Psoas muscle (tissue), 8 donors: ENCODE data around the gene YY1AP1. TPM values are rescaled to one million over a fixed set of nuclear protein-coding genes. Genes with fewer than 3 reads are reported as not detected.

ENCODE experiments used
- ATAC-seq, 4 donors: fragments of 200-7000 bp; cut with Tn5 transposase; one replicate each; pipeline ENCODE4 v1.9.1; 2020; ENCODE audit warnings: moderate library complexity in 3 of 4, mild to moderate bottlenecking in 2 of 4
- DNase-seq, 2 donors: peaks; one replicate each; pipeline ENCODE4 v3.0.0-alpha.2; 2020
- H3K27ac ChIP-seq: fragments of 200-600 bp; one replicate; pipeline ENCODE4 v1.8.0; 2022
- H3K27me3 ChIP-seq, 3 donors: fragments of 200-600 bp in 1 of 3; one replicate each; pipeline versions ENCODE4 v1.6.1 to v1.8.0; 2013 to 2022; ENCODE audit warnings: low read length in 2 of 3, mild to moderate bottlenecking in 2 of 3, moderate library complexity in 1 of 3; ENCODE audit not compliant: insufficient read depth in 3 of 3
- H3K36me3 ChIP-seq, 2 donors: fragments of 200-600 bp in 1 of 2; one replicate each; pipeline versions ENCODE4 v1.6.1 to v1.8.0; 2013 to 2022; ENCODE audit warnings: low read depth in 1 of 2, mild to moderate bottlenecking in 1 of 2, moderate library complexity in 1 of 2; ENCODE audit not compliant: insufficient read depth in 1 of 2
- H3K4me1 ChIP-seq: fragments of 200-600 bp; one replicate; pipeline ENCODE4 v1.8.0; 2022
- H3K4me3 ChIP-seq: fragments of 200-600 bp; one replicate; pipeline ENCODE4 v1.8.0; 2022; ENCODE audit warnings: mild to moderate bottlenecking
- H3K9me3 ChIP-seq: fragments of 200-600 bp; one replicate; pipeline ENCODE4 v1.8.0; 2022
- WGBS, 3 donors: extraction: QIAGEN DNeasy Blood & Tissue Kit; methylation state at CpG; one replicate each; pipeline versions ENCODE4 v1.1.6 to v1.1.7; 2013; 5-methylcytosine and 5-hydroxymethylcytosine counted together
- intact Hi-C, 2 donors: fragments of 100-400 bp; cut with DNase I; formaldehyde crosslinking; loops; one replicate each; pipeline versions ENCODE4 v1.11.0 to v1.14.2; 2022
- long read RNA-seq, 2 donors: library from polyadenylated mRNA; unstranded; transcript quantifications; one replicate each; pipeline ENCODE4 v2.0.0, GENCODE V29; 2021
- polyA plus RNA-seq, 3 donors: library from polyadenylated mRNA; stranded (reverse); fragments of 200-250 nt; gene quantifications; one replicate each; pipeline ENCODE4 v1.2.3, GENCODE V29; 2013
- total RNA-seq, 4 donors: library from RNA; stranded (reverse); fragmentation: NEBNext Ultra II Directional in 2 of 4; extraction: Animal tissue kit (Norgen Biotek cat#: 25700) in 2 of 4; gene quantifications; one replicate each; pipeline versions ENCODE4 v1.2.1 to v1.2.4, GENCODE V29; 2021 to 2023
- TF ChIP-seq, protein P1 (sequence below): fragments of 200-600 bp; IDR thresholded peaks from one replicate; pipeline ENCODE4 v1.8.0; 2022; ENCODE audit warnings: antibody characterized with exemption
- donor health status: healthy with polysubstance abuse.
- donor health status: DM: no; HTN: no; CAD: no; lungs with moderate emphysema.
- donor health status: Bipolar disorder and iron deficiency.
- donor health status: healthy.
- donor health status: DM: yes; HTN: yes; CAD: no.
- donor health status: DM: no; HTN: no; CAD: no.
- donor health status: DM: no; HTN: no; CAD: no.
- donor health status: DM: yes; HTN: yes; CAD: no.

The YY1AP1 gene, protein sequence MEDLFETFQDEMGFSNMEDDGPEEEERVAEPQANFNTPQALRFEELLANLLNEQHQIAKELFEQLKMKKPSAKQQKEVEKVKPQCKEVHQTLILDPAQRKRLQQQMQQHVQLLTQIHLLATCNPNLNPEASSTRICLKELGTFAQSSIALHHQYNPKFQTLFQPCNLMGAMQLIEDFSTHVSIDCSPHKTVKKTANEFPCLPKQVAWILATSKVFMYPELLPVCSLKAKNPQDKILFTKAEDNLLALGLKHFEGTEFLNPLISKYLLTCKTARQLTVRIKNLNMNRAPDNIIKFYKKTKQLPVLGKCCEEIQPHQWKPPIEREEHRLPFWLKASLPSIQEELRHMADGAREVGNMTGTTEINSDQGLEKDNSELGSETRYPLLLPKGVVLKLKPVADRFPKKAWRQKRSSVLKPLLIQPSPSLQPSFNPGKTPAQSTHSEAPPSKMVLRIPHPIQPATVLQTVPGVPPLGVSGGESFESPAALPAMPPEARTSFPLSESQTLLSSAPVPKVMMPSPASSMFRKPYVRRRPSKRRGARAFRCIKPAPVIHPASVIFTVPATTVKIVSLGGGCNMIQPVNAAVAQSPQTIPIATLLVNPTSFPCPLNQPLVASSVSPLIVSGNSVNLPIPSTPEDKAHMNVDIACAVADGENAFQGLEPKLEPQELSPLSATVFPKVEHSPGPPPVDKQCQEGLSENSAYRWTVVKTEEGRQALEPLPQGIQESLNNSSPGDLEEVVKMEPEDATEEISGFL
- total RNA-seq, result 100 to 1,000 TPM in 1 of 4 donors, 10 to 100 TPM in 3; 68.4 to 102 (median 86.8) TPM
- 100 to 1,000 TPM in 1 of 3 donors, 10 to 100 TPM in 2; 58.3 to 105 (median 60.6) TPM for polyA plus RNA-seq
- long read RNA-seq, donor 1, transcript YY1AP1-205 (11 exons, 2,663 nt), result major isoform, 5 of 30 reads
- long read RNA-seq, donor 1, transcript YY1AP1-212 (11 exons, 2,654 nt), result major isoform, 5 of 30 reads
- long read RNA-seq, donor 1, partial matches to known transcripts, result 1 of 30 reads
- long read RNA-seq, donor 1, other reads (novel, unspliced or antisense), result 17 of 30 reads
- long read RNA-seq, donor 2, transcript YY1AP1-212 (11 exons, 2,654 nt), result major isoform, 31 of 105 reads
- long read RNA-seq, donor 2, transcript YY1AP1-205 (11 exons, 2,663 nt), result minor isoform, 19 of 105 reads
- long read RNA-seq, donor 2, partial matches to known transcripts, result 17 of 105 reads
- long read RNA-seq, donor 2, other reads (novel, unspliced or antisense), result 33 of 105 reads

DNA sequence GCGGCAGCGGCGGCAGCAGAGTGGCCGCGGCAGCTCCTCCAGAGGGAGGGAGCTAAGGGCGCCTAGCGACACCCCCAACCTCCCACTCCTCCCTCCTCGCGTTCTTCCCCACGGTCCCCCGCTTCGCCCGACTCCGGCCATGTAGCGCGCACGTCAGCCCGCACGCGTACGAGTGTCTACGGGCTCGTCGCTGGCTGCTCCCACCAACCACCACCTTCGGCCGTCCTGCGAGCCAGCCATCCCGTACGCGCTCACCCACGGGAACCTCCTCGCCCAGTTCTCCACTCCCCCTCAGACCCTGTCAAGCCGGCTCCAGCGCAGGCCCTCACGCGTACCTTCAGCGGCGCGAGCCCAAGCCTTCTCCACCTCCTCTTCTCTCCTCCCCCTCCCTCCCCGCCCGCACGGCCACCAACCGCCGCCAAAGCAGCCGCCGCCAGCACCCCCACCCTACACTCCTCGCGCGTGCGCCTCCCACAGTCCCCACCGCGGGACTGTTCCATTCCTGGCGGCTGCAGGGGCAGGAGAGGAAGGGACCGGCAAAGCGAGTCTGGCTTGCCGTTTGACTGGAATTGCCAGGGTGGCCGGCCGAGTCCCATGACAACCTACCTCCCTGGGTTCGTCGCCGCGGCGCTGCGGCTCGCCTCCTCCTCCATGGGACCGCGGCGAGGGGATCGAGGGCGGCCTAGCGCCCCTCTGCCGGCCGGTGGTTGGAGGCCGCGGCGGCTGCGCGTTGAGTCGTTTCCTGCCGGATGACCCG lies at the start of gene YY1AP1:
YY1AP1 (minus strand) TSS at position 451 of the 757 bp plus-strand sequence. CDS start 8,338 bp downstream, outside the sequence.
- DNase-seq, result peak; percentile 94 to 97
- TF ChIP-seq, protein P1, sequence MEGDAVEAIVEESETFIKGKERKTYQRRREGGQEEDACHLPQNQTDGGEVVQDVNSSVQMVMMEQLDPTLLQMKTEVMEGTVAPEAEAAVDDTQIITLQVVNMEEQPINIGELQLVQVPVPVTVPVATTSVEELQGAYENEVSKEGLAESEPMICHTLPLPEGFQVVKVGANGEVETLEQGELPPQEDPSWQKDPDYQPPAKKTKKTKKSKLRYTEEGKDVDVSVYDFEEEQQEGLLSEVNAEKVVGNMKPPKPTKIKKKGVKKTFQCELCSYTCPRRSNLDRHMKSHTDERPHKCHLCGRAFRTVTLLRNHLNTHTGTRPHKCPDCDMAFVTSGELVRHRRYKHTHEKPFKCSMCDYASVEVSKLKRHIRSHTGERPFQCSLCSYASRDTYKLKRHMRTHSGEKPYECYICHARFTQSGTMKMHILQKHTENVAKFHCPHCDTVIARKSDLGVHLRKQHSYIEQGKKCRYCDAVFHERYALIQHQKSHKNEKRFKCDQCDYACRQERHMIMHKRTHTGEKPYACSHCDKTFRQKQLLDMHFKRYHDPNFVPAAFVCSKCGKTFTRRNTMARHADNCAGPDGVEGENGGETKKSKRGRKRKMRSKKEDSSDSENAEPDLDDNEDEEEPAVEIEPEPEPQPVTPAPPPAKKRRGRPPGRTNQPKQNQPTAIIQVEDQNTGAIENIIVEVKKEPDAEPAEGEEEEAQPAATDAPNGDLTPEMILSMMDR, result peak; percentile 23
- WGBS, 3 donors, result 0 to 1% (median 0%) methylated on average over 40 to 81 of the region's 81 CpGs
- Histone ChIP-seq H3K9me3 (no peaks in the 10 kb centered on the region), H3K4me1 (peaks cover 42% of the 10 kb centered on the region), H3K27me3 (no peaks in the 10 kb centered on the region), H3K36me3 (peaks cover 0 to 18% of the 10 kb centered on the region in 2 donors), H3K27ac (peak within 1 kb of the TSS; percentile 95), H3K4me3 (peak within 1 kb of the TSS; percentile 99)
- peak; percentile 93 to 97 (median 94) for ATAC-seq
- intact Hi-C loops, result no loop called here

DNA sequence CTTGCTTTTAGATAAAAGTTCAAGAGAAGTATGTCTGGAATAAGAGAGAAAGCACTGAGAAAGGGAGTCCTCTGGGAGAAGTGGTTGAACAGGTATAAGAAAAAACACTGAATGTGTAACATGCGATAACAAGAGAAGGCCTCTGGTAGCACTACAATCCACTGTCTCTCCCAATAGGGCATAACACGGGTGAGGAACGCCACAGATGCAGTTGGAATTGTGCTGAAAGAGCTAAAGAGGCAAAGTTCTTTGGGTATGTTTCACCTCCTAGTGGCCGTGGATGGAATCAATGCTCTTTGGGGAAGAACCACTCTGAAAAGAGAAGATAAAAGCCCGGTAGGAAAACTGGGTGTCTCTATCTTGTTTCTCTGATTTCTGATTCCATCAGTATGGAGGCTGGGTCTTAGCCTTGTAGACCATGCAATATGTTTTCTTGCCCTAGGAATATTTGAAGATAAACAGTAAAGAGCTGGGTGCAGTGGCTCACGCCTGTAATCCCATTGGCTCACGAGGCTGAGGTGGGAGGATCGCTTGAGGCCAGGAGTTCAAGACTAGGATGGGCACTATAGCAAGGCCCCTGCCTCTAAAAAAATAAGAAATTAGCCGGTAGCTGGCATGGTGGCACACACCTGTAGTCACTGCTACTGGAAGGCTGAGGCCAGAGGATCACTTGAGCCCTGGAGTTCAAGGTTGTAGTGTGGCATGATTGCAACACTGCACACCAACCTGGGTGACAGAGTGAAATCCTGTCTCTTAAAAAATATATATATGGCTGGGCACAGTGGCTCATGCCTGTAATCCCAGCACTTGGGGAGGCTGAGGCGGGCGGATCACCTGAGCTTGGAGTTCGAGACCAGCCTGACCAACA lies 40.7 kb upstream of the YY1AP1 start:
- 70 to 73% (median 72%) methylated on average over 11 to 12 of the region's 12 CpGs for WGBS, 3 donors
- intact Hi-C loops, result no loop called here
- DNase-seq (no peak), ATAC-seq (peak in 2 of 4 donors; percentile 47 to 53)
- TF ChIP-seq, protein P1, result peak; percentile 37
- Histone ChIP-seq H3K4me3 (no peak overlapping the region), H3K27me3 (no peaks in the 10 kb centered on the region), H3K9me3 (no peaks in the 10 kb centered on the region), H3K4me1 (no peaks in the 10 kb centered on the region), H3K27ac (no peak overlapping the region), H3K36me3 (peaks cover 0 to 92% of the 10 kb centered on the region in 2 donors)

DNA sequence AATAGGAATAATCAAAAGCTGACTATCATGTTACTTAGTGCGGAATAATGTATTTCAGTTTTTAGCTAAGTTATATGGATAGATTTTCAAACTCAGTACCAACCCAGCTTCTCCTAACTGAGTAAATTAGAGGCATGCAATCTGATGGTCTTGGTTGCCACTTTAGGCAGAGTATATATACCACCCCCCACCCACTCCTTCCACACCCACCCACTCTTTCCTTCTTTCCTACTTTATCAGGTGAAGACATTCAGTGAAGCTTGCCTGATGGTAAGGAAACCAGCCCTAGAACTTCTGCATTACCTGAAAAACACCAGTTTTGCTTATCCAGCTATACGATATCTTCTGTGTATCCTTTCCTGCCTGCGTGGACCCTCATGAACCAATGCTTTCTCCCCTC lies 36.6 kb upstream of the YY1AP1 start:
- ATAC-seq, result no peak
- no peaks in the 10 kb centered on the region for H3K9me3 ChIP-seq
- peaks cover 0 to 89% of the 10 kb centered on the region in 2 donors for H3K36me3 ChIP-seq
- intact Hi-C loops, result no loop called here
- H3K4me1 ChIP-seq, result no peaks in the 10 kb centered on the region
- DNase-seq, result no peak
- H3K4me3 ChIP-seq, result no peak overlapping the region
- 95 to 98% (median 98%) methylated on average over 3 of the region's 3 CpGs for WGBS, 3 donors
- H3K27ac ChIP-seq, result no peak overlapping the region
- no peaks in the 10 kb centered on the region for H3K27me3 ChIP-seq
- TF ChIP-seq, protein P1, result no peak
